Choroid plexus epithelial cell (primary cell): Measurements from ENCODE around the gene ARFIP2.

Source experiments
- DNase-seq: peaks from one replicate; pipeline ENCODE4 v3.0.0-alpha.2; 2010; ENCODE audit warnings: low read depth
- H3K4me3 ChIP-seq: 2 replicates; pipeline ENCODE4 v1.5.1; 2011; ENCODE audit warnings: low read depth, mild to moderate bottlenecking, control low read depth, low read length, moderate library complexity
- TF ChIP-seq, protein P1 (sequence below): conservative IDR thresholded peaks from 2 replicates; pipeline ENCODE4 v1.5.1; 2011; ENCODE audit warnings: low read depth, mild to moderate bottlenecking, control low read depth, inconsistent platforms, low read length, moderate library complexity

Gene ARFIP2

DNA sequence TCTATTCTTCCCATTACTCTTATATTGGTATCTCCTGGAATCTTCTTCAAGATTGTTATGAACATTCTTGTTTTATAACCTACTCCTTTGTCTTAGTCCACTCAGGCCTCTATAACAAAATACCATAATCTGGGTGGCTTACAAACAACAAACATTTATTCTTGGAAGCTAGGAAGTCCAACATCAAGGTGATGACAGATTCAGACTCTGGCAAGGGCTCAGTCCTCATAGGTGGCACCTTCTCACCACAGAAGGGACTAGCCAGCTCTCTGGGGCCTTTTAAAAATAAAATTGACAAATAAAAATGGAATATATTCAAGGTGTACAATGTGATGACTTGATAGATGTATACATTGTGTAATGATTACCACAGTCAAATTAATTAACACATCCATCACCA, 35.7 kb upstream of the ARFIP2 start:
- DNase-seq, result no peak
- no peak overlapping the region for H3K4me3 ChIP-seq
- TF ChIP-seq, protein P1, sequence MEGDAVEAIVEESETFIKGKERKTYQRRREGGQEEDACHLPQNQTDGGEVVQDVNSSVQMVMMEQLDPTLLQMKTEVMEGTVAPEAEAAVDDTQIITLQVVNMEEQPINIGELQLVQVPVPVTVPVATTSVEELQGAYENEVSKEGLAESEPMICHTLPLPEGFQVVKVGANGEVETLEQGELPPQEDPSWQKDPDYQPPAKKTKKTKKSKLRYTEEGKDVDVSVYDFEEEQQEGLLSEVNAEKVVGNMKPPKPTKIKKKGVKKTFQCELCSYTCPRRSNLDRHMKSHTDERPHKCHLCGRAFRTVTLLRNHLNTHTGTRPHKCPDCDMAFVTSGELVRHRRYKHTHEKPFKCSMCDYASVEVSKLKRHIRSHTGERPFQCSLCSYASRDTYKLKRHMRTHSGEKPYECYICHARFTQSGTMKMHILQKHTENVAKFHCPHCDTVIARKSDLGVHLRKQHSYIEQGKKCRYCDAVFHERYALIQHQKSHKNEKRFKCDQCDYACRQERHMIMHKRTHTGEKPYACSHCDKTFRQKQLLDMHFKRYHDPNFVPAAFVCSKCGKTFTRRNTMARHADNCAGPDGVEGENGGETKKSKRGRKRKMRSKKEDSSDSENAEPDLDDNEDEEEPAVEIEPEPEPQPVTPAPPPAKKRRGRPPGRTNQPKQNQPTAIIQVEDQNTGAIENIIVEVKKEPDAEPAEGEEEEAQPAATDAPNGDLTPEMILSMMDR, result no peak

DNA sequence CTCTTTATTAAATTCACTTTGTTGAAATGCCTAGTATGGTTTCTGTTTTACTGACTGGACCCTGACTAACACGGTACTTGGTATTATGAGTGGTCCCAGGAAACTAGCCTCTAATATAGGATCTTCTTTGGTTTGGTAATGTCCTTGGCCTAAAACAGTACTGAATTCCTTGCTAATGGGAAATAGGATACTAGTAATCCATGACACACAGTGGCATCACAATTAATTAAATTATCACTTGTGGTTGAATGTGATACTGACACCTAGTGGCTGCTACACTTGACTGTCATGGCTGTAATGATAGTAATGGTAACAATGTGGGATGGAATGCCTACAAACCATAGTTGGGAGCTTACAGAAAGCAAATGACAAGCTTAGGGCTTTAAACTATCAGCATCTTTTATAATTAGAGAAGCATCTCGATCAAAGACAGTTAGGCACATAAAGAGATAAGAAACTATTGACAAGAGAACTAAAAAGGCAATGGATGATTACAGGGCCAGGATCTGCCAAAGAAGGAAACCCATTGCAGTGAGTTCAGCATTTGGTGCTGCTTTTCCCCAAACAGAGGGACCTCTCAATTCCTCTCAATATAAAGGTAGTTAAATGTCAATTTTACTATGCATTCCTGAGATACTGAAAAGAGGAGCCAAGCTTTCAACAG, 24.6 kb upstream of the ARFIP2 start:
- peak; percentile 80 for DNase-seq
- TF ChIP-seq, protein P1, result peak; percentile 68
- H3K4me3 ChIP-seq, result no peak overlapping the region

DNA sequence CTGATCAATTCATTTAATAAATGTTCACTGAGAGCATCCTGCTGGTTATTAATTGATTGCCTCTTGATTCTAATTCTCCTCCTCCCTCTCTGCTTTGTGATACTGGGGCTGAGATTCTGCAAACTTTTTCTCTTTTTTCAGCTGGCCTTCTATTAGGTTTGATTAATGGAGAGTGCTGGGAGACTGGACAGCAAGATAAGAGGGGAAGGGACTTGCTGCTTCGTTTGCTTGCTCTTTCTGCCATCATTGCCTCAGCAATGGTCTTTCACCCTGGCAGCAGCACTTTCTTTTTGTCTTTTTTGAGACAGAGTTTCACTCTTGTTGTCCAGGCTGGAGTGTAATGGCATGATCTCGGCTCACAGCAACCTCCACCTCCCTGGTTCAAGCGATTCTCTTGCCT, 23.0 kb upstream of the ARFIP2 start:
- no peak for DNase-seq
- TF ChIP-seq, protein P1, result no peak
- no peak overlapping the region for H3K4me3 ChIP-seq

DNA sequence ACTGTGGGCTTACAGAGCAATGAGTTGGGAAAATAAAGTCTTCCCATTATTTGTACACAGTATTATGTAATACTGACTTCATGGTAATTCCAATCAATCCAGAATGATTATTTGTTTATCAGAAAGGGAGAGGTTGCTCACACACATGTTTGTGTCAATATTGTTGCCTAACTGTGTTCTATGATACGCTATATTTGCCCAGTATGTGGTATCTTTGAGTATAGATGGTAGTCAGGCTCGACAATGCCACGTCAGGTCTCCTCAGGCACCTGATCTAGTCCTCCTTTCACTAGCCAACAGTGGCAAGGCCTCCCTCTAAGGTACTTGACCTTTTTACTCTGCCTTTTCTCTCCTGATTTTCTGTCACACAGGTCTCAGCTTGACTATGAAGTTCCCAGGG, 21.3 kb upstream of the ARFIP2 start:
- H3K4me3 ChIP-seq, result no peak overlapping the region
- DNase-seq, result no peak
- TF ChIP-seq, protein P1, result no peak

DNA sequence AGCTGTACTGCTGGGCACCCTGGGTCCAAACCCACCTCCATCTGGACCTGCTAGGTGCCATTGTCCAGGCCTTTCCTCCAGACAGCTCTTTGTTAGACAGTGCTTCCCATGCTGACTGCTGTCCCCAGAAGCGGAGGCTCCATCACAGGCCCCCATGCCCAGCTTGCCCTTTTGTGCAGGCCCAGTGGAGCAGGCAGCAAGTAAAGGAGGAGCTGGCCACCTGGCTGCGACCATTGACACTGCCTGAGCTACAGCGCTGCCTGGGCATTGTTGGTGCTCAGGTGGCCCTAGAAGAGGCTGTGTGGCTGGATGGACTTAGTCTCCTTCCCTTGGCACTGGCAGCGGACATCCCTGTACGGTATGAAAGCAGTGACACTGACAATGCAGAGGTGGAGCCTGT, 17.4 kb upstream of the ARFIP2 start:
- DNase-seq, result no peak

DNA sequence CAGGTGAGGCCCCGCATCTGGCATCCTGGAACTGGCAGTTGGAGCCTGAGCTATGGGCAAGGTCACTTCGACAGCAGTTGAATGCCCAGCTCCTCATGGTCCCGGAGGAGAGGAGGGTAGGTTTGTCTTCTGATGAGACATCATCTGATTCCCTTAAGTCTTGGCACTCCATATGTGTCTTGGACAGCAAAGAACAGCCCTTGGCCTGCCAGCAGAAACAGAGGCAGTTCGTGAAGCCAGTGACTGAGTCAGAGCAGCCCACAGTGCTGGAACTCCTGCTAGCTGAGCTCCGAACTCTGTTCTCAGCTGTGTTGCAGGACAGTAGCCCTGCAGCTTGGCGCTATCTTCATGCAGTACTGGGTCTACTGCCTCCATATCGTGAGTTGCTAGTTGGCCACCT, 17.0 kb upstream of the ARFIP2 start:
- TF ChIP-seq, protein P1, result no peak
- DNase-seq, result peak; percentile 52
- H3K4me3 ChIP-seq, result no peak overlapping the region

More for the DNA sequence above, 17.4 kb upstream of the ARFIP2 start:
- no peak overlapping the region for H3K4me3 ChIP-seq
- TF ChIP-seq, protein P1, result no peak

DNA sequence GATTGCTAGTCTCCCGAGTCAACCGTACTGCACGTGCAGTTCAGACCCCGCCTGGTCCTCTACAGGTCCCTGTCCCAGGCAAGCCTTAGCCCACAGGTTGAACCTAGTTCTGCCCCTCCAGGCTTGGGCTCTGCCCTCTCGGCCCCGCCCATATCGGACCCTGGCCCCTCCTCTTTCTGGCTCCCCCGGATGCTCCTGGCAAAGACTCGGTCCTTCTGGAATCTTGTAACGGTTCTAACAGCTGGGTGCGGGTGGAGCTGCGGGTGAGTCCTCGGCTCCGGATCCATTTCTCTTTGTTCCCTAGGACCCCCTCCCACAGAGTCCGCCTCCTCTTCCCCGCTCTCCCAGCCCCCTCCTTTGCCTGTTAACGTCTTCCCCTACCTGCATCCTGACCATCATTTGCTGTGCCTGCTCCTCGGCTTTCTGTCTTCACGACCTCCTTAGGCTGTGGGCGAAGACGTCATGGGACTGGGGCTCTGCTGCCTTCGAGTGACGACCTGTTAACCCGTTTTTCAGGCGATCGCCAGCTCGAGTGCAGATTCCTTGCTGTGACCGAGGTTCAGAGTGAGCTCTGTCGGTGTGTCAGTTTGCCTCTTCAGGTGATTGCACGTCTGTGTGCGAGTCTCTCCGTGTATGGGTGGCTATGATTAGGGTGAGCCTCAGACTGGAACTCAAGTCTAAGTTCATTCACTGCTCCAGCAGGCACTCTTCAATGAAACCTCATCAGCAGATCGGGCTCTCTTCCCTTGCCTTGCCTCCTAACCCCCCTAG, 16.1 kb upstream of the ARFIP2 start, which contains the start of gene DNHD1:
TSS of gene DNHD1 (plus strand) at position 212 of the 771 bp plus-strand sequence. CDS start 936 bp downstream, outside the sequence.
- DNase-seq, result no peak
- no peak within 1 kb of the TSS for H3K4me3 ChIP-seq
- TF ChIP-seq, protein P1, result no peak
